ENCODE data around the gene ADM5.

DNA sequence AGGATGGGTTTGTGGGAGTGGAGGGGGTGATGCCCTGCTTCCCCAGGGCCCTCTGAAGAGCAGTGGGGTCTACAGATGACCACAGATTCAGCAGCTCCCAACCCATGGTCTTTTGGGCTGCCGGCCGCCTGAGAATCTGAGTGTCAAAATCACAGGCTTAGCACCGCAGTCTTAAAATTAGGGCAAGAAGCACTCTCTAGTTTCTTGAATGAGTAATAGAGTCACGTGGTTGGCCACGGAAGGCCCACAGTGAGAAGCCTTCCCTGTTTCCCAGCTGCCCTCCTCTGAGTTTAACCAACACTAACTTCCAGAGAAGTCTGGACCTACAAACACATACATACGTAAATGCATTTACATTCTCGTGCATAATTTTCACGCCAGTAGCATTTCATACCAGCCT is 7.1 kb upstream of the ADM5 start:
- TF ChIP-seq, protein P1, sequence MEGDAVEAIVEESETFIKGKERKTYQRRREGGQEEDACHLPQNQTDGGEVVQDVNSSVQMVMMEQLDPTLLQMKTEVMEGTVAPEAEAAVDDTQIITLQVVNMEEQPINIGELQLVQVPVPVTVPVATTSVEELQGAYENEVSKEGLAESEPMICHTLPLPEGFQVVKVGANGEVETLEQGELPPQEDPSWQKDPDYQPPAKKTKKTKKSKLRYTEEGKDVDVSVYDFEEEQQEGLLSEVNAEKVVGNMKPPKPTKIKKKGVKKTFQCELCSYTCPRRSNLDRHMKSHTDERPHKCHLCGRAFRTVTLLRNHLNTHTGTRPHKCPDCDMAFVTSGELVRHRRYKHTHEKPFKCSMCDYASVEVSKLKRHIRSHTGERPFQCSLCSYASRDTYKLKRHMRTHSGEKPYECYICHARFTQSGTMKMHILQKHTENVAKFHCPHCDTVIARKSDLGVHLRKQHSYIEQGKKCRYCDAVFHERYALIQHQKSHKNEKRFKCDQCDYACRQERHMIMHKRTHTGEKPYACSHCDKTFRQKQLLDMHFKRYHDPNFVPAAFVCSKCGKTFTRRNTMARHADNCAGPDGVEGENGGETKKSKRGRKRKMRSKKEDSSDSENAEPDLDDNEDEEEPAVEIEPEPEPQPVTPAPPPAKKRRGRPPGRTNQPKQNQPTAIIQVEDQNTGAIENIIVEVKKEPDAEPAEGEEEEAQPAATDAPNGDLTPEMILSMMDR (IDR thresholded peaks at IDR 0.05), result no peak
- TF ChIP-seq POLR2A (IDR thresholded peaks at IDR 0.05), result no peak

Measured in thyroid gland (tissue), 4 donors.